SK-N-MC (cell line): ENCODE data around the gene MCC.

ENCODE experiments used
- EZH2 ChIP-seq: fragments of 200-600 bp; sonication (generic); IDR thresholded peaks from one replicate; pipeline ENCODE4 v1.6.1; 2017; ENCODE audit warnings: antibody characterized with exemption
- POLR2AphosphoS5 ChIP-seq: IDR thresholded peaks from 2 replicates; pipeline ENCODE4 v1.6.1; 2012; ENCODE audit warnings: mild to moderate bottlenecking, low read depth, low read length, borderline replicate concordance

DNA sequence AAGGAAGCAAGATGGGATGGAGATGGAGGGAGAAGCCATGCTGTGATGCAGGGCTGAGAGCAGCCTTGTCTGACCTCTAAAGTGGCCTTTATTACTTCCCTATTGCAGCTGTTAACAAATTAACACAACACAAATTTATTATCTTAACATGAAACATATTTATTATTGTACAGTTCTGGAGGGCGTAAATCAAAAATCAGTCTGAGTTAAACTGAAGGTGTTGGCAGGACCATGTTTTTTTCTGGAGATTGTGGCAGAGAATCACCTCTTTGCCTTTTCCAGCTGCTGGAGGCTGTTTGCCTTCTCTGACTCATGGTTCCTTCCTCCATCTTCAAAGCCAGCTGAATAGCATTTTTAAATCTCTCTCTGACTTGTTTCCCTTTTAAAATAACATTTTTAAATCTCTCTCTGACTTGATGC is 7.2 kb upstream of the MCC start:
- no peak for TF ChIP-seq EZH2
- TF ChIP-seq POLR2AphosphoS5 = no peak
